ENCODE measurements around the gene PTPRA. TPM values are rescaled to one million over a fixed set of nuclear protein-coding genes. Genes with fewer than 3 reads are reported as not detected.

Gene PTPRA
- total and polyA plus RNA-seq, 2 donors (not counting 1 experiment from before 2014, with no cell fraction given) = 32.1 to 64.2 TPM

- Histone ChIP-seq H3K27ac (ENCODE audit: low read length in 2 of 2) (no peak overlapping the region), H3K79me2 (ENCODE audit: control insufficient read depth, insufficient read depth, low read length) (peaks cover 59% of the 10 kb centered on the region), H4K20me1 (ENCODE audit: control insufficient read depth, insufficient read depth, low read length, poor library complexity, severe bottlenecking) (peaks cover 27% of the 10 kb centered on the region), H3K4me1 (ENCODE audit: control insufficient read depth in 2 of 2, insufficient read depth in 2 of 2, low read length in 2 of 2) (peaks cover 27 to 31% of the 10 kb centered on the region in 2 donors), H3K36me3 (replicated peaks in 1 of 2; ENCODE audit: control extremely low read depth in 1 of 2, control insufficient read depth in 1 of 2, extremely low read depth in 1 of 2, insufficient read depth in 2 of 2, low read length in 1 of 2) (no peaks in the 10 kb centered on the region), H3K4me3 (ENCODE audit: control extremely low read depth in 1 of 5, extremely low read depth in 1 of 5, insufficient read depth in 1 of 5, low read depth in 2 of 5, low read length in 4 of 5) (peak overlapping the region; percentile 77 to 85 (median 79)), H2AFZ (ENCODE audit: insufficient read depth, low read depth, low read length, poor library complexity, severe bottlenecking) (no peak overlapping the region), H3K9ac (ENCODE audit: low read length) (peak overlapping the region; percentile 76), H3K27me3 (replicated peaks in 1 of 4; ENCODE audit: control extremely low read depth in 1 of 4, control insufficient read depth in 3 of 4, insufficient read depth in 4 of 4, low read length in 3 of 4) (peaks cover 0 to 11% (median 0%) of the 10 kb centered on the region in 4 experiments), H3K9me3 (ENCODE audit: control extremely low read depth in 1 of 3, control insufficient read depth in 2 of 3, insufficient read depth in 1 of 3, low read length in 2 of 3) (no peaks in the 10 kb centered on the region), H3K4me2 (replicated peaks; ENCODE audit: low read depth, low read length, poor library complexity, severe bottlenecking) (peak overlapping the region; percentile 88)
- CTCF ChIA-PET = no interaction called here
- Mint-ChIP-seq H3K27me3 (peaks cover 8% of the 10 kb centered on the region), H3K4me1 (peaks cover 42% of the 10 kb centered on the region), H3K9me3 (ENCODE audit: insufficient read depth) (no peaks in the 10 kb centered on the region), H3K4me3 (peak overlapping the region; percentile 92), H3K27ac (peak overlapping the region; percentile 32)
- intact Hi-C loops (cut with micrococcal nuclease) = loop anchor here (5.0 to 10.0 kb wide), 3 partner anchors 110 to 1547 kb away; partner anchors contain the start of genes GNRH2, MRPS26 and SDCBP2
- TF ChIP-seq EZH2 (IDR thresholded peaks at IDR 0.05; ENCODE audit: borderline replicate concordance, insufficient read depth, low read depth, low read length, poor library complexity, severe bottlenecking) = no peak
- TF ChIP-seq, protein P1, sequence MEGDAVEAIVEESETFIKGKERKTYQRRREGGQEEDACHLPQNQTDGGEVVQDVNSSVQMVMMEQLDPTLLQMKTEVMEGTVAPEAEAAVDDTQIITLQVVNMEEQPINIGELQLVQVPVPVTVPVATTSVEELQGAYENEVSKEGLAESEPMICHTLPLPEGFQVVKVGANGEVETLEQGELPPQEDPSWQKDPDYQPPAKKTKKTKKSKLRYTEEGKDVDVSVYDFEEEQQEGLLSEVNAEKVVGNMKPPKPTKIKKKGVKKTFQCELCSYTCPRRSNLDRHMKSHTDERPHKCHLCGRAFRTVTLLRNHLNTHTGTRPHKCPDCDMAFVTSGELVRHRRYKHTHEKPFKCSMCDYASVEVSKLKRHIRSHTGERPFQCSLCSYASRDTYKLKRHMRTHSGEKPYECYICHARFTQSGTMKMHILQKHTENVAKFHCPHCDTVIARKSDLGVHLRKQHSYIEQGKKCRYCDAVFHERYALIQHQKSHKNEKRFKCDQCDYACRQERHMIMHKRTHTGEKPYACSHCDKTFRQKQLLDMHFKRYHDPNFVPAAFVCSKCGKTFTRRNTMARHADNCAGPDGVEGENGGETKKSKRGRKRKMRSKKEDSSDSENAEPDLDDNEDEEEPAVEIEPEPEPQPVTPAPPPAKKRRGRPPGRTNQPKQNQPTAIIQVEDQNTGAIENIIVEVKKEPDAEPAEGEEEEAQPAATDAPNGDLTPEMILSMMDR (IDR thresholded peaks at IDR 0.05) = no peak
- POLR2A ChIA-PET = no interaction called here
- WGBS (ENCODE audit: insufficient coverage) = 23% methylated on average over 4 of the region's 7 CpGs
- DNase-seq (peak; percentile 19), ATAC-seq (ENCODE audit: low read depth) (no peak)
Observed at GRCh38 chr20:2874456-2874855, 1.2 kb downstream of the PTPRA start.

- Histone ChIP-seq H3K9ac (ENCODE audit: low read length) (no peak overlapping the region), H3K4me1 (ENCODE audit: control insufficient read depth in 2 of 2, insufficient read depth in 2 of 2, low read length in 2 of 2) (peaks cover 27 to 35% of the 10 kb centered on the region in 2 donors), H3K36me3 (replicated peaks in 1 of 2; ENCODE audit: control extremely low read depth in 1 of 2, control insufficient read depth in 1 of 2, extremely low read depth in 1 of 2, insufficient read depth in 2 of 2, low read length in 1 of 2) (peaks cover 2 to 3% of the 10 kb centered on the region in 2 experiments), H3K4me3 (ENCODE audit: control extremely low read depth in 1 of 5, extremely low read depth in 1 of 5, insufficient read depth in 1 of 5, low read depth in 2 of 5, low read length in 4 of 5) (no peak overlapping the region), H3K27me3 (replicated peaks in 1 of 4; ENCODE audit: control extremely low read depth in 1 of 4, control insufficient read depth in 3 of 4, insufficient read depth in 4 of 4, low read length in 3 of 4) (peaks cover 0 to 11% (median 0%) of the 10 kb centered on the region in 4 experiments), H3K79me2 (ENCODE audit: control insufficient read depth, insufficient read depth, low read length) (peaks cover 72% of the 10 kb centered on the region), H3K27ac (ENCODE audit: low read length in 2 of 2) (no peak overlapping the region), H3K9me3 (ENCODE audit: control extremely low read depth in 1 of 3, control insufficient read depth in 2 of 3, insufficient read depth in 1 of 3, low read length in 2 of 3) (no peaks in the 10 kb centered on the region), H4K20me1 (ENCODE audit: control insufficient read depth, insufficient read depth, low read length, poor library complexity, severe bottlenecking) (peaks cover 32% of the 10 kb centered on the region), H2AFZ (ENCODE audit: insufficient read depth, low read depth, low read length, poor library complexity, severe bottlenecking) (no peak overlapping the region), H3K4me2 (replicated peaks; ENCODE audit: low read depth, low read length, poor library complexity, severe bottlenecking) (no peak overlapping the region)
- Mint-ChIP-seq H3K4me1 (peaks cover 46% of the 10 kb centered on the region), H3K4me3 (no peak overlapping the region), H3K27me3 (peaks cover 5% of the 10 kb centered on the region), H3K27ac (no peak overlapping the region), H3K9me3 (ENCODE audit: insufficient read depth) (no peaks in the 10 kb centered on the region)
- no peak for TF ChIP-seq EZH2 (IDR thresholded peaks at IDR 0.05; ENCODE audit: borderline replicate concordance, insufficient read depth, low read depth, low read length, poor library complexity, severe bottlenecking)
- TF ChIP-seq, protein P1 (IDR thresholded peaks at IDR 0.05) = no peak
- intact Hi-C loops (cut with micrococcal nuclease) = loop anchor here (10.0 kb wide), 2 partner anchors 109 to 169 kb away; partner anchors contain the start of genes GNRH2 and MRPS26
- DNase-seq (no peak), ATAC-seq (ENCODE audit: low read depth) (no peak)
- 98% methylated on average over 5 of the region's 5 CpGs for WGBS (ENCODE audit: insufficient coverage)
- POLR2A ChIA-PET = no interaction called here
- CTCF ChIA-PET = no interaction called here
Observed at GRCh38 chr20:2875690-2876203, 2.5 kb downstream of the PTPRA start.
